HEK293T (cell line): Measurements from ENCODE around the gene UTP14C.
"Not testable (repeated sequence)": the region's sequence is repeated elsewhere in the genome, so short reads cannot be mapped to it uniquely, and the experiment has no call there.

Source experiments
- CTCF ChIA-PET: fragments of 350-600 bp; formaldehyde crosslinking; extraction: SDS; loops from one replicate; lab custom pipeline; 2021; ENCODE audit warnings: antibody characterized with exemption, inconsistent platforms; lab: Yijun Ruan, JAX
- POLR2A ChIA-PET: fragments of 350-600 bp; formaldehyde crosslinking; extraction: SDS; loops from one replicate; lab custom pipeline; 2020; ENCODE audit warnings: antibody characterized with exemption, inconsistent platforms; lab: Yijun Ruan, JAX
- DNase-seq: peaks from one replicate; pipeline ENCODE4 v3.0.0; 2012; ENCODE audit warnings: mixed read lengths; ENCODE audit errors: extremely low spot score
- ARNT ChIP-seq: fragments of 450-650 bp; IDR thresholded peaks from 2 replicates; pipeline ENCODE4 v1.6.1; 2017; ENCODE audit warnings: mild to moderate bottlenecking
- BHLHE40 ChIP-seq: fragments of 450-650 bp; IDR thresholded peaks from 2 replicates; pipeline ENCODE4 v1.6.1; 2016; ENCODE audit warnings: mild to moderate bottlenecking, moderate library complexity, borderline replicate concordance
- CTBP1 ChIP-seq: fragments of 450-650 bp; IDR thresholded peaks from 2 replicates; pipeline ENCODE4 v1.6.1; 2016; ENCODE audit warnings: borderline replicate concordance
- ELF4 ChIP-seq: fragments of 450-650 bp; IDR thresholded peaks from 2 replicates; pipeline ENCODE4 v1.6.1; 2017; ENCODE audit warnings: antibody characterized with exemption
- FOXA1 ChIP-seq: fragments of 450-650 bp; IDR thresholded peaks from 2 replicates; pipeline ENCODE4 v1.6.1; 2016; ENCODE audit warnings: mild to moderate bottlenecking
- FOXK2 ChIP-seq: fragments of 450-650 bp; IDR thresholded peaks from 2 replicates; pipeline ENCODE4 v1.6.1; 2016; ENCODE audit warnings: mild to moderate bottlenecking
- FOXM1 ChIP-seq: fragments of 450-650 bp; IDR thresholded peaks from 2 replicates; pipeline ENCODE4 v1.6.1; 2017; ENCODE audit warnings: mild to moderate bottlenecking, borderline replicate concordance
- HDGF ChIP-seq: fragments of 450-650 bp; IDR thresholded peaks from 2 replicates; pipeline ENCODE4 v1.6.1; 2017; ENCODE audit warnings: antibody characterized with exemption, borderline replicate concordance
- L3MBTL2 ChIP-seq: fragments of 450-650 bp; conservative IDR thresholded peaks from 2 replicates; pipeline ENCODE4 v1.6.1; 2016; ENCODE audit warnings: mild to moderate bottlenecking
- LEF1 ChIP-seq: fragments of 450-650 bp; IDR thresholded peaks from 2 replicates; pipeline ENCODE4 v1.6.1; 2017; ENCODE audit warnings: mild to moderate bottlenecking, borderline replicate concordance
- NFRKB ChIP-seq: fragments of 450-650 bp; IDR thresholded peaks from 2 replicates; pipeline ENCODE4 v1.6.1; 2016; ENCODE audit warnings: mild to moderate bottlenecking, moderate library complexity
- PKNOX1 ChIP-seq: fragments of 450-650 bp; IDR thresholded peaks from 2 replicates; pipeline ENCODE4 v1.6.1; 2016
- SP1 ChIP-seq: fragments of 450-650 bp; IDR thresholded peaks from 2 replicates; pipeline ENCODE4 v1.6.1; 2017
- SUZ12 ChIP-seq: fragments of 450-650 bp; IDR thresholded peaks from 2 replicates; pipeline ENCODE4 v1.6.1; 2016; ENCODE audit warnings: mild to moderate bottlenecking
- TARDBP ChIP-seq: fragments of 450-650 bp; IDR thresholded peaks from 2 replicates; pipeline ENCODE4 v1.6.1; 2016
- ZNF384 ChIP-seq: fragments of 450-650 bp; IDR thresholded peaks from 2 replicates; pipeline ENCODE4 v1.6.1; 2016

UTP14C gene

GRCh38 chr13:52053460-52053859 lies 29.0 kb downstream of the UTP14C start:
- POLR2A ChIA-PET: no interaction called here
- TF ChIP-seq ELF4 (no peak), FOXA1 (no peak), BHLHE40 (no peak), FOXK2 (no peak), L3MBTL2 (no peak), TARDBP (no peak), SP1 (no peak), LEF1 (no peak), PKNOX1 (no peak), ARNT (no peak), FOXM1 (no peak), SUZ12 (no peak), NFRKB (no peak)
- DNase-seq: no peak
- CTCF ChIA-PET: no interaction called here

DNA sequence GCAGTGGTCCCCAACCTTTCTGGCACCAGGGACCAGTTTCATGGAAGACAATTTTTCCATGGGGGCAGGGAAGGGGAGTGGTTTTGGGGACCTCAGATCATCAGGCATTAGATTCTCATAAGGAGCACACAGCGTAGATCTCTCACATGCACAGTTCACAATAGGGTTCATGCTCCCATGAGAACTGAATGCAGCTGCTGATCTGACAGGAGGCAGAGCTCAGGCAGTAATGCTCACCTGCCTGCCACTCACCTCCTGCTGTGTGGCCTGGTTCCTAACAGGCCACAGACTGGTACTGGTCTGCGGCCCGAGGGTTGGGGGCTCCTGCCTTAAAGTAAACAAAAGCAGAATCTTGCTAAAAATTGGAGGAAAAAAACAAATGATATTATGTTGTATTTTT lies 36.6 kb downstream of the UTP14C start:
- POLR2A ChIA-PET, CTCF ChIA-PET, DNase-seq: not testable (repeated sequence)

DNA sequence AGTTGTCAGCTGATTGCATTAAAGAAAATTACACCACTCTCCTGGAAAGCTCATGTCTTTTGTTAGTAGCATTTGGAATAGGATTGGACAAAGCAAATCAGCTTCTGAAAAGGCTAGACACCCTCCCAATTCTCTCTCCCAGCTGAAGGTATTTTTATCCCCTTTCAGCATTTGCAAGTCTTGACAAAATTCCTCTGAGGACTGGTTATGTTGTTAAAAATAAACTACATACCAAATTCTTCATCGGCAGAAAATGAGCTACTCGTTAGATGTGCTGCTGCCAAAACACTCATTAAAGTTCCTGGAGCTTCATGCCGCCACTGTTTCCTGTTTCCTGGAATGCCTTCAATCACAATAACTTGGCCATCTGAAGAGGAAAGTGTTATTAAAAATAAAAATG lies 37.1 kb downstream of the UTP14C start:
- TF ChIP-seq ARNT: no peak
- no peak for TF ChIP-seq ELF4
- TF ChIP-seq BHLHE40: no peak
- no peak for TF ChIP-seq LEF1
- no peak for TF ChIP-seq CTBP1
- no peak for TF ChIP-seq FOXM1
- no peak for TF ChIP-seq PKNOX1
- TF ChIP-seq L3MBTL2: no peak
- TF ChIP-seq ZNF384: no peak
- no peak for TF ChIP-seq FOXK2
- TF ChIP-seq HDGF: no peak
- TF ChIP-seq SUZ12: no peak
- TF ChIP-seq FOXA1: no peak
- no peak for TF ChIP-seq NFRKB
- no peak for TF ChIP-seq SP1
- TF ChIP-seq TARDBP: no peak
- ChIA-PET CTCF (no interaction called here), POLR2A (no interaction called here)
- DNase-seq: no peak

DNA sequence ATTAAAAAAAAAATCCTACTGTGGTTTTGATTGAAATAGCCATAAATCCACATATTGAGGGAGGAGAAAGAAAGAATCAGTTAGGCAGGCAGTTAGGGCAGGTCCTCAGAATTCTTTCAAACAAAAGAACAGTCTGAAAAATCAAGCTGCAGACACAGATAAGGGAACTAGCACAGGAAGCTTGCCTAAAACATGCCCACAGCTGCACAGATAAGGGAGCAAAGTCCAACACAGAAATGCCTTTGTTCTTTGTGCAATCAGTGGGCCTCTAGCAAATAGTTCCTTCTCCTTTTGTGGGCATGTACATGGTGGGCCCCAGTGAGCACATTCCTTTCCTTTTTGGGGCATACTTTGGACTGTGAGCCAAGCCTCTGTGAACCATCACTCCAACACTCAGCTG lies 42.7 kb downstream of the UTP14C start:
- CTCF ChIA-PET: no interaction called here
- no peak for DNase-seq
- TF ChIP-seq LEF1: no peak
- TF ChIP-seq ZNF384: no peak
- no peak for TF ChIP-seq SUZ12
- TF ChIP-seq TARDBP: no peak
- TF ChIP-seq ELF4: no peak
- TF ChIP-seq NFRKB: no peak
- no peak for TF ChIP-seq FOXK2
- TF ChIP-seq PKNOX1: no peak
- no peak for TF ChIP-seq HDGF
- TF ChIP-seq FOXA1: no peak
- no peak for TF ChIP-seq FOXM1
- no peak for TF ChIP-seq L3MBTL2
- TF ChIP-seq CTBP1: no peak
- no peak for TF ChIP-seq BHLHE40
- TF ChIP-seq ARNT: no peak
- TF ChIP-seq SP1: no peak
- POLR2A ChIA-PET: no interaction called here

DNA sequence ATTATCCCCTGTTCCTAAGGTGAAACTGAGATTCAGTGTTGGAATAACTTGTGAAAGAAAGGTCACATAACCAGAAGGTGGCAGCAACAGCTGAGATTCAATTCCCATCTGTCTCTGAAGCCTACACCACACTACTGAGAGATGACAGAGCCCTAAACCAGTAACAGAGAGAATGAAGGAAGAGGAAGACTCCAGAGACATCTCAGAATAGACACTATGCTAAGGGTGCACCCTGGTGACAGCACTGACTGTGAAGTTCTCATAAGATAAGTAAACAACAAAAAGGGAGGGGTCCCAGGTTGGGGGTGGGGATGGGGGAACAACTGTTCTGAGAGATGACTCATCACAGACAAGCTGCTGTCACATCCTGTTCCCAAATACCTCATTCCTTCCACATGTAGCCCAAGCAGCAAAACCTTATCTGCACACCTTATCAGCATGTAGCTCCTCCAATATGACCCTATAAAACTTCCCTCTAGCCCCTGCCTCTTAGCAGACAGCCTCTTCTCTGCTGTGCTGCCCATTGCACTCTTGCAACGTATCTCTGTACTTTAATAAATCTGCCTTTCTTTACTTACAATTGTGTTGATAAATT lies 46.5 kb downstream of the UTP14C start:
- TF ChIP-seq LEF1 (no peak), SUZ12 (no peak), NFRKB (no peak)
- ChIA-PET POLR2A (no interaction called here), CTCF (no interaction called here)
- DNase-seq: no peak
